ENCODE data around the gene RTP5.
"Not testable (repeated sequence)": the region's sequence is repeated elsewhere in the genome, so short reads cannot be mapped to it uniquely, and the experiment has no call there.

RTP5 gene

GRCh38 chr2:241904011-241904718 lies 34.6 kb downstream of the RTP5 start:
- no peak for DNase-seq

GRCh38 chr2:241904791-241905710 lies 35.5 kb downstream of the RTP5 start:
- no peak for DNase-seq

GRCh38 chr2:241905716-241906377 lies 36.3 kb downstream of the RTP5 start:
- DNase-seq, result no peak

- DNase-seq, result not testable (repeated sequence)
Measured at GRCh38 chr2:241906378-241906770, 36.8 kb downstream of the RTP5 start.

- DNase-seq, result peak; percentile 39
Measured at GRCh38 chr2:241906826-241907570, 37.5 kb downstream of the RTP5 start.

- DNase-seq, result not testable (repeated sequence)
Measured at GRCh38 chr2:241907831-241908230, 38.3 kb downstream of the RTP5 start.

GRCh38 chr2:241908686-241909420 lies 39.3 kb downstream of the RTP5 start:
- no peak for DNase-seq

- DNase-seq, result no peak
Measured at GRCh38 chr2:241909769-241910168, 40.2 kb downstream of the RTP5 start.

- no peak for DNase-seq
Measured at GRCh38 chr2:241910604-241911520, 41.3 kb downstream of the RTP5 start.

GRCh38 chr2:241911551-241911950 lies 42.0 kb downstream of the RTP5 start:
- no peak for DNase-seq

GRCh38 chr2:241912021-241912555 lies 42.6 kb downstream of the RTP5 start:
- no peak for DNase-seq

GRCh38 chr2:241913703-241914102 lies 44.2 kb downstream of the RTP5 start:
- DNase-seq, result no peak

GRCh38 chr2:241914542-241914941 lies 45.0 kb downstream of the RTP5 start:
- DNase-seq, result no peak

GRCh38 chr2:241921631-241922030 lies 52.1 kb downstream of the RTP5 start:
- DNase-seq, result not testable (repeated sequence)

GRCh38 chr2:241922411-241922810 lies 52.9 kb downstream of the RTP5 start:
- no peak for DNase-seq

- not testable (repeated sequence) for DNase-seq
Measured at GRCh38 chr2:241922816-241923601, 53.5 kb downstream of the RTP5 start.
